Muscle layer of colon (tissue), 2 donors: ENCODE measurements around the gene RORB.
A peak's percentile ranks its signal among the peaks of the same experiment; 100 is the strongest.

Experiments
- H3K27ac ChIP-seq: one replicate; pipeline ENCODE4 v1.7.0; 2013; ENCODE audit warnings: low read depth, mild to moderate bottlenecking, low read length, moderate library complexity
- H3K27me3 ChIP-seq, 2 donors: one replicate each; pipeline ENCODE4 v1.7.0; 2013; ENCODE audit warnings: low read length in 2 of 2, mild to moderate bottlenecking in 2 of 2; ENCODE audit not compliant: insufficient read depth in 2 of 2, control insufficient read depth in 1 of 2
- H3K36me3 ChIP-seq: one replicate; pipeline ENCODE4 v1.7.0; 2013; ENCODE audit warnings: mild to moderate bottlenecking, low read length; ENCODE audit not compliant: insufficient read depth
- H3K4me1 ChIP-seq: one replicate; pipeline ENCODE4 v1.7.0; 2013; ENCODE audit warnings: mild to moderate bottlenecking, low read length; ENCODE audit not compliant: insufficient read depth
- H3K4me3 ChIP-seq, 2 donors: one replicate each; pipeline ENCODE4 v1.7.0; 2013; ENCODE audit warnings: low read length in 2 of 2, low read depth in 1 of 2, mild to moderate bottlenecking in 1 of 2, moderate library complexity in 1 of 2
- H3K9ac ChIP-seq: one replicate; pipeline ENCODE4 v1.7.0; 2013; ENCODE audit warnings: low read length
- H3K9me3 ChIP-seq: one replicate; pipeline ENCODE4 v1.7.0; 2013; ENCODE audit warnings: mild to moderate bottlenecking, low read length
- donor health status: abdominal sarcoma.
- donor health status: Adenocarcinoma of cecum.

Gene RORB

GRCh38 chr9:74497748-74498620 lies 849 bp downstream of the RORB start:
- H3K4me1 ChIP-seq = peaks cover 15% of the 10 kb centered on the region
- H3K36me3 ChIP-seq = no peaks in the 10 kb centered on the region
- no peak overlapping the region for H3K27ac ChIP-seq
- H3K4me3 ChIP-seq = peak overlapping the region; percentile 84 to 94
- no peaks in the 10 kb centered on the region for H3K9me3 ChIP-seq
- no peak overlapping the region for H3K9ac ChIP-seq
- H3K27me3 ChIP-seq = peaks cover 19 to 32% of the 10 kb centered on the region in 2 donors

GRCh38 chr9:74498621-74499095 lies 1.5 kb downstream of the RORB start:
- Histone ChIP-seq H3K36me3 (no peaks in the 10 kb centered on the region), H3K4me3 (peak overlapping the region; percentile 84 to 94), H3K9me3 (no peaks in the 10 kb centered on the region), H3K9ac (no peak overlapping the region), H3K27ac (no peak overlapping the region), H3K4me1 (peaks cover 15% of the 10 kb centered on the region), H3K27me3 (peaks cover 19 to 32% of the 10 kb centered on the region in 2 donors)

- no peaks in the 10 kb centered on the region for H3K36me3 ChIP-seq
- H3K9ac ChIP-seq = no peak overlapping the region
- peak overlapping the region; percentile 84 to 94 for H3K4me3 ChIP-seq
- H3K9me3 ChIP-seq = no peaks in the 10 kb centered on the region
- peaks cover 15% of the 10 kb centered on the region for H3K4me1 ChIP-seq
- no peak overlapping the region for H3K27ac ChIP-seq
- peaks cover 19 to 32% of the 10 kb centered on the region in 2 donors for H3K27me3 ChIP-seq
Measured at GRCh38 chr9:74499111-74499601, 2.0 kb downstream of the RORB start.

GRCh38 chr9:74499770-74500583 lies 2.8 kb downstream of the RORB start:
- no peaks in the 10 kb centered on the region for H3K9me3 ChIP-seq
- peaks cover 15% of the 10 kb centered on the region for H3K4me1 ChIP-seq
- H3K9ac ChIP-seq = no peak overlapping the region
- H3K4me3 ChIP-seq = peak overlapping the region; percentile 84 to 94
- no peaks in the 10 kb centered on the region for H3K36me3 ChIP-seq
- H3K27me3 ChIP-seq = peaks cover 19 to 32% of the 10 kb centered on the region in 2 donors
- no peak overlapping the region for H3K27ac ChIP-seq

- H3K27me3 ChIP-seq = peaks cover 19 to 32% of the 10 kb centered on the region in 2 donors
- H3K9me3 ChIP-seq = no peaks in the 10 kb centered on the region
- no peaks in the 10 kb centered on the region for H3K36me3 ChIP-seq
- H3K4me1 ChIP-seq = peaks cover 15% of the 10 kb centered on the region
- H3K4me3 ChIP-seq = peak overlapping the region; percentile 84 to 94
- H3K9ac ChIP-seq = no peak overlapping the region
- H3K27ac ChIP-seq = no peak overlapping the region
Measured at GRCh38 chr9:74500584-74500924, 3.4 kb downstream of the RORB start.

- H3K27ac ChIP-seq = no peak overlapping the region
- H3K4me1 ChIP-seq = peaks cover 15% of the 10 kb centered on the region
- no peak overlapping the region for H3K4me3 ChIP-seq
- peaks cover 19 to 32% of the 10 kb centered on the region in 2 donors for H3K27me3 ChIP-seq
- no peaks in the 10 kb centered on the region for H3K9me3 ChIP-seq
- H3K9ac ChIP-seq = no peak overlapping the region
- no peaks in the 10 kb centered on the region for H3K36me3 ChIP-seq
Measured at GRCh38 chr9:74501570-74501969, 4.4 kb downstream of the RORB start.

GRCh38 chr9:74503219-74503618 lies 6.1 kb downstream of the RORB start:
- peaks cover 15% of the 10 kb centered on the region for H3K4me1 ChIP-seq
- H3K27ac ChIP-seq = no peak overlapping the region
- H3K9me3 ChIP-seq = no peaks in the 10 kb centered on the region
- H3K36me3 ChIP-seq = no peaks in the 10 kb centered on the region
- no peak overlapping the region for H3K4me3 ChIP-seq
- no peak overlapping the region for H3K9ac ChIP-seq
- peaks cover 19 to 26% of the 10 kb centered on the region in 2 donors for H3K27me3 ChIP-seq

- Histone ChIP-seq H3K36me3 (no peaks in the 10 kb centered on the region), H3K4me3 (no peak overlapping the region), H3K4me1 (peaks cover 15% of the 10 kb centered on the region), H3K27me3 (peaks cover 19 to 21% of the 10 kb centered on the region in 2 donors), H3K27ac (no peak overlapping the region), H3K9ac (no peak overlapping the region), H3K9me3 (no peaks in the 10 kb centered on the region)
Measured at GRCh38 chr9:74503666-74504065, 6.5 kb downstream of the RORB start.

GRCh38 chr9:74511333-74511732 lies 14.2 kb downstream of the RORB start:
- Histone ChIP-seq H3K36me3 (no peaks in the 10 kb centered on the region), H3K4me3 (no peak overlapping the region), H3K27ac (no peak overlapping the region), H3K4me1 (no peaks in the 10 kb centered on the region), H3K9me3 (no peaks in the 10 kb centered on the region), H3K9ac (no peak overlapping the region), H3K27me3 (no peaks in the 10 kb centered on the region)

- Histone ChIP-seq H3K27ac (no peak overlapping the region), H3K4me1 (no peaks in the 10 kb centered on the region), H3K27me3 (no peaks in the 10 kb centered on the region), H3K9me3 (no peaks in the 10 kb centered on the region), H3K4me3 (no peak overlapping the region), H3K9ac (no peak overlapping the region), H3K36me3 (no peaks in the 10 kb centered on the region)
Measured at GRCh38 chr9:74512416-74512815, 15.3 kb downstream of the RORB start.

- H3K9me3 ChIP-seq = no peaks in the 10 kb centered on the region
- no peaks in the 10 kb centered on the region for H3K4me1 ChIP-seq
- no peak overlapping the region for H3K4me3 ChIP-seq
- no peak overlapping the region for H3K27ac ChIP-seq
- no peak overlapping the region for H3K9ac ChIP-seq
- no peaks in the 10 kb centered on the region for H3K27me3 ChIP-seq
- H3K36me3 ChIP-seq = no peaks in the 10 kb centered on the region
Measured at GRCh38 chr9:74513221-74513620, 16.1 kb downstream of the RORB start.
